SU-DHL-6 (cell line): ENCODE measurements around the gene DLG2.

Experiments
- H2AFZ ChIP-seq: fragments of 200-600 bp; sonication (generic); 2 replicates; pipeline ENCODE4 v1.6.1; 2014; ENCODE audit warnings: low read depth, mild to moderate bottlenecking, moderate library complexity, mixed read lengths, antibody characterized with exemption, low read length; ENCODE audit not compliant: severe bottlenecking
- H3F3A ChIP-seq: fragments of 200-600 bp; shearing (Covaris generic); 2 replicates; pipeline ENCODE4 v1.6.0; 2016; ENCODE audit warnings: antibody characterized with exemption, mild to moderate bottlenecking; ENCODE audit not compliant: insufficient read depth
- H3K27ac ChIP-seq: fragments of 200-600 bp; sonication (generic); 2 replicates; pipeline ENCODE4 v1.5.1; 2016; ENCODE audit warnings: low read depth, mild to moderate bottlenecking, low read length, moderate library complexity, mixed read lengths
- H3K27me3 ChIP-seq: fragments of 200-600 bp; sonication (generic), shearing (Covaris generic); 2 replicates; pipeline ENCODE4 v1.6.0; 2014; ENCODE audit warnings: mild to moderate bottlenecking, low read length
- H3K36me3 ChIP-seq: fragments of 200-600 bp; sonication (generic); 2 replicates; pipeline ENCODE4 v1.6.1; 2014; ENCODE audit warnings: mild to moderate bottlenecking, low read length, mixed read lengths
- H3K4me2 ChIP-seq: fragments of 300-600, 200-600 bp; shearing (Covaris generic), sonication (generic); 2 replicates; pipeline ENCODE4 v1.6.0; 2014; ENCODE audit warnings: low read length, low read depth, mild to moderate bottlenecking; ENCODE audit not compliant: poor library complexity, severe bottlenecking
- H3K4me3 ChIP-seq: fragments of 200-600 bp; sonication (generic); 2 replicates; pipeline ENCODE4 v1.5.1; 2014; ENCODE audit warnings: antibody characterized with exemption, low read length, mild to moderate bottlenecking, mixed read lengths; ENCODE audit not compliant: insufficient read depth, poor library complexity, severe bottlenecking
- H3K79me2 ChIP-seq: fragments of 200-600 bp; sonication (generic); 2 replicates; pipeline ENCODE4 v1.6.1; 2014; ENCODE audit warnings: mild to moderate bottlenecking, low read length, moderate library complexity; ENCODE audit not compliant: insufficient read depth
- H3K9ac ChIP-seq: fragments of 200-600 bp; sonication (generic); 2 replicates; pipeline ENCODE4 v1.7.0; 2014; ENCODE audit warnings: mild to moderate bottlenecking, low read length
- H3K9me2 ChIP-seq: fragments of 200-600 bp; sonication (generic); replicated peaks from 2 replicates; pipeline ENCODE4 v1.6.1; 2014; ENCODE audit warnings: low read length; ENCODE audit not compliant: insufficient read depth
- H3K9me3 ChIP-seq: fragments of 200-600 bp; sonication (generic); 2 replicates; pipeline ENCODE4 v1.6.1; 2014; ENCODE audit warnings: low read length, mixed read lengths; ENCODE audit not compliant: insufficient read depth
- H4K20me1 ChIP-seq: fragments of 200-600 bp; sonication (generic); 2 replicates; pipeline ENCODE4 v1.6.1; 2014; ENCODE audit warnings: low read depth, mild to moderate bottlenecking, antibody characterized with exemption, low read length, moderate library complexity, mixed read lengths
- EZH2phosphoT487 ChIP-seq: fragments of 200-600 bp; sonication (generic), shearing (Covaris generic); conservative IDR thresholded peaks from 2 replicates; pipeline ENCODE4 v1.6.1; 2018; ENCODE audit warnings: mild to moderate bottlenecking, antibody characterized with exemption, low read length, moderate library complexity, mixed read lengths
- TF ChIP-seq, protein P1 (sequence below): fragments of 200-600 bp; sonication (generic); IDR thresholded peaks from one replicate; pipeline ENCODE4 v1.5.1; 2017; ENCODE audit warnings: antibody characterized with exemption, mild to moderate bottlenecking, low read length, moderate library complexity; ENCODE audit not compliant: insufficient read depth, poor library complexity, severe bottlenecking

DLG2 gene

DNA sequence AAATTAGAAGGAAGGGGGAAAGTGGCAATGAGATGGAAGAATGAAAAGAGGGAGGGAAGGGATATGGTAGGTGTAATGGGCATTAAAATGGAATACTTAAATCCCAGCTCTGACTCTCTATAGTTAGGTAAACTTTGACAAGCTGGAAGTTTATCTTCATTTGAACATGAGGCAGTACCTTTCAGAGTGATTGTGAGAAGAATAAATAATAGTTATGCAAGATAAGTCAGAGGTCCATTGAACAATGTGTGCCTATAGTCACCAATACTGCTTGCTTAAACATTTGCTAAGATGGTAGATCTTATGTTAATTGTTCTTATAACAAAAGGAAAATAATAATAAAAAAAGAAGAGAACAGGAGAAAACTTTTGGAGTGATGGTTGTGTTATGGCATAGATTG is 1795.2 kb downstream of the DLG2 start:
- Histone ChIP-seq H3F3A (no peaks in the 10 kb centered on the region), H3K9me2 (no peaks in the 10 kb centered on the region), H3K79me2 (no peaks in the 10 kb centered on the region), H3K9me3 (no peaks in the 10 kb centered on the region), H3K27ac (no peak overlapping the region), H3K4me2 (no peak overlapping the region), H3K36me3 (no peaks in the 10 kb centered on the region), H3K9ac (no peak overlapping the region), H3K27me3 (no peaks in the 10 kb centered on the region), H2AFZ (no peak overlapping the region), H4K20me1 (no peaks in the 10 kb centered on the region), H3K4me3 (no peak overlapping the region)
- TF ChIP-seq, protein P1, sequence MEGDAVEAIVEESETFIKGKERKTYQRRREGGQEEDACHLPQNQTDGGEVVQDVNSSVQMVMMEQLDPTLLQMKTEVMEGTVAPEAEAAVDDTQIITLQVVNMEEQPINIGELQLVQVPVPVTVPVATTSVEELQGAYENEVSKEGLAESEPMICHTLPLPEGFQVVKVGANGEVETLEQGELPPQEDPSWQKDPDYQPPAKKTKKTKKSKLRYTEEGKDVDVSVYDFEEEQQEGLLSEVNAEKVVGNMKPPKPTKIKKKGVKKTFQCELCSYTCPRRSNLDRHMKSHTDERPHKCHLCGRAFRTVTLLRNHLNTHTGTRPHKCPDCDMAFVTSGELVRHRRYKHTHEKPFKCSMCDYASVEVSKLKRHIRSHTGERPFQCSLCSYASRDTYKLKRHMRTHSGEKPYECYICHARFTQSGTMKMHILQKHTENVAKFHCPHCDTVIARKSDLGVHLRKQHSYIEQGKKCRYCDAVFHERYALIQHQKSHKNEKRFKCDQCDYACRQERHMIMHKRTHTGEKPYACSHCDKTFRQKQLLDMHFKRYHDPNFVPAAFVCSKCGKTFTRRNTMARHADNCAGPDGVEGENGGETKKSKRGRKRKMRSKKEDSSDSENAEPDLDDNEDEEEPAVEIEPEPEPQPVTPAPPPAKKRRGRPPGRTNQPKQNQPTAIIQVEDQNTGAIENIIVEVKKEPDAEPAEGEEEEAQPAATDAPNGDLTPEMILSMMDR: no peak
- no peak for TF ChIP-seq EZH2phosphoT487

DNA sequence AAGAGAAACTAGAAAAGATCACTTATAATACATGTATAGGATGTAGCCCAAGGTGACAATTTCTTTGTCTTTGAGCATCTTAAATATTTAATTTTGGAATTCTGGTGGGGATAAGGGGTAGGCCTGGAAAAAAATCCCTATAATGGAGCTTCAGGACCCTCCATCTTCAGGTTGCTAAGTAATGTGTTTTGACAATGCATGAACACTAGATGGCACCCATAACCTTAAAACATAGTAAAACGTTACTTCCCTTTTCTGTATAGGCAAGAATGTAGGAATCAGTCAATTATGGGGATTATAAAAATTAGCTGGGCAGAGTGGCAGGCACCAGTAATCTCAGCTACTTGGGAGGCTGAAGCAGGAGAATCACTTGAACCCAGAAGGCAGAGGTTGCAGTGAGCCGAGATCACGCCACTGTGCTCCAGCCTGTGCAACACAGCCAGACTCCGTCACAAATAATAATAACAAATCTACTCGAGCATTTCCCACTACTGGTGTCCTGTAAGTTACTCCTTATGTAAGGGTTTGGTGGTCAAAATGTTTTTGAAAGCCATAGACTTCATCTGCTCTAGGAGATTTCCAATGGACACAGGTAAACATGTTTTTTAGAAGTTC is 1799.1 kb downstream of the DLG2 start:
- no peaks in the 10 kb centered on the region for H3K79me2 ChIP-seq
- H3K4me2 ChIP-seq: no peak overlapping the region
- H4K20me1 ChIP-seq: no peaks in the 10 kb centered on the region
- H3K9me2 ChIP-seq: no peaks in the 10 kb centered on the region
- H2AFZ ChIP-seq: no peak overlapping the region
- no peak overlapping the region for H3K27ac ChIP-seq
- no peaks in the 10 kb centered on the region for H3K36me3 ChIP-seq
- H3K9ac ChIP-seq: no peak overlapping the region
- TF ChIP-seq, protein P1: peak; percentile 44
- no peak for TF ChIP-seq EZH2phosphoT487
- no peak overlapping the region for H3K4me3 ChIP-seq
- no peaks in the 10 kb centered on the region for H3F3A ChIP-seq
- no peaks in the 10 kb centered on the region for H3K9me3 ChIP-seq
- no peaks in the 10 kb centered on the region for H3K27me3 ChIP-seq

DNA sequence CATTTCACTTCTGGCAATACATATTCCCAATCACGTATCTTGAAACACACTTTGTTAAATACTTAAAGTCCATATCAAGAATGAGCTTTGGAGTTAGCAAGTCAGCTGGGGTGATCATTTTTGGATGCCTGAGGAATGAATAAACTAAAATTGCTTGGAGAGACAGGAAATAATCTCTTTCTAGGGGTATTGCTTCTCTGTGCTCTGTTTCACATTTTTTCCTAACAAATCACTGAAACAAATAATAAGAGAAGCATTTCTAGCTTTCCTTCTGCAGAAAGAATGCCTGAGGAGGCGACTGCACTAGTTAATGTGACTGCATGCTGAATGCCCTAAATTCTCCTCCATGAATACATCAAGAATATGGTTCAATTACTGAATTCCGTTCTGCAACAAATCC is 1799.6 kb downstream of the DLG2 start:
- H3K79me2 ChIP-seq: no peaks in the 10 kb centered on the region
- no peak for TF ChIP-seq EZH2phosphoT487
- TF ChIP-seq, protein P1: no peak
- H4K20me1 ChIP-seq: no peaks in the 10 kb centered on the region
- H3K36me3 ChIP-seq: no peaks in the 10 kb centered on the region
- H3K27me3 ChIP-seq: no peaks in the 10 kb centered on the region
- no peak overlapping the region for H3K4me3 ChIP-seq
- H3K9me2 ChIP-seq: no peaks in the 10 kb centered on the region
- no peak overlapping the region for H3K4me2 ChIP-seq
- no peak overlapping the region for H3K9ac ChIP-seq
- H3F3A ChIP-seq: no peaks in the 10 kb centered on the region
- no peak overlapping the region for H2AFZ ChIP-seq
- H3K9me3 ChIP-seq: no peaks in the 10 kb centered on the region
- H3K27ac ChIP-seq: no peak overlapping the region
